Tibial nerve (tissue), 4 donors: ENCODE data around the gene PANX1. TPM values are rescaled to one million over a fixed set of nuclear protein-coding genes. Genes with fewer than 3 reads are reported as not detected.

Source experiments
- DNase-seq, 2 donors: peaks; one replicate each; pipeline ENCODE4 v3.0.0-alpha.2; 2019; ENCODE audit warnings: low spot score in 2 of 2
- H3K27ac ChIP-seq, 4 donors: fragments of 200-600 bp; sonication (generic) in 3 of 4; one replicate each; pipeline ENCODE4 v1.5.1; 2017 to 2019; ENCODE audit warnings: mild to moderate bottlenecking in 1 of 4
- H3K27me3 ChIP-seq, 2 donors: fragments of 200-600 bp; sonication (generic) in 1 of 2; one replicate each; pipeline versions ENCODE4 v1.5.1 to v1.6.0; 2017 to 2019
- H3K36me3 ChIP-seq, 3 donors: fragments of 200-600 bp; sonication (generic); one replicate each; pipeline ENCODE4 v1.5.1; 2018 to 2019
- H3K4me1 ChIP-seq, 4 donors: fragments of 200-600 bp; sonication (generic) in 3 of 4; one replicate each; pipeline ENCODE4 v1.5.1; 2017 to 2019
- H3K4me3 ChIP-seq, 4 donors: fragments of 200-600 bp; sonication (generic) in 3 of 4; one replicate each; pipeline ENCODE4 v1.5.1; 2017 to 2019; ENCODE audit warnings: mild to moderate bottlenecking in 1 of 4, moderate library complexity in 1 of 4
- H3K9me3 ChIP-seq, 4 donors: fragments of 200-600 bp; sonication (generic) in 3 of 4; one replicate each; pipeline ENCODE4 v1.5.1; 2017 to 2019
- EP300 ChIP-seq, 2 donors: sonication (generic); formaldehyde crosslinking; IDR thresholded peaks; one replicate each; pipeline ENCODE4 v1.6.1; 2017; ENCODE audit warnings: antibody characterized with exemption in 2 of 2, mild to moderate bottlenecking in 1 of 2
- POLR2A ChIP-seq, 2 donors: fragments of 450-650 bp; IDR thresholded peaks; one replicate each; pipeline ENCODE4 v1.6.1; 2017; ENCODE audit warnings: antibody characterized with exemption in 2 of 2, mild to moderate bottlenecking in 2 of 2, moderate library complexity in 2 of 2
- WGBS, 2 donors: methylation state at CpG; one replicate each; pipeline ENCODE4 v1.1.5; 2018; 5-methylcytosine and 5-hydroxymethylcytosine counted together
- total RNA-seq, 4 donors: library from RNA; depleted of rRNA; stranded (reverse); fragments of >200 nt; gene quantifications; one replicate each; pipeline ENCODE4 v1.1.0, GENCODE V29; 2016
- TF ChIP-seq, protein P1 (sequence below), 5 experiments: fragments of 200-600 bp in 3 of 5; fragments of 450-650 bp in 2 of 5; sonication (generic) in 3 of 5; IDR thresholded peaks; one replicate each; pipeline ENCODE4 v1.5.1; 2016 to 2019; ENCODE audit warnings: antibody characterized with exemption in 5 of 5, mild to moderate bottlenecking in 3 of 5, moderate library complexity in 2 of 5

Gene PANX1
- total RNA-seq, 4 donors from 2014 or later: 17.5 to 36.6 (median 19.5) TPM

DNA sequence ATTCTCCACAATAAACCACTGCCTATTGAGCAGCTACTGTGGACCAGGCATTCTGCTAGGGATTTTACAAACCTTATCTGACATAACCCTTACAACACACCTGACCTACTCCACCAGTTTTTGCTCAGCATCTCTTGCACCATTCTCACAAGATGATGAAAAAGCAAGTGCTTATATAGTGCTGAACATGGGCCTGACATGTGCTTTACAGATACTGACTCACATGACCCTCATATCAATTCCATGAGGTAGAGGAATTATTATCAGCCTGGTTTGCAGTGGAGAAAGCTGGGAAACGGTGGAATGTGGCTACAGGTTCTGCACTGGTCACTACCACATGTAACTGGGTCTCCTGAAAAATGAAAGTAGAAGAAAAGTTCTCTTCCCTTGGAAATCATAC is 37.5 kb upstream of the PANX1 start:
- Histone ChIP-seq H3K4me1 (no peaks in the 10 kb centered on the region), H3K36me3 (no peaks in the 10 kb centered on the region), H3K4me3 (no peak overlapping the region), H3K27me3 (no peaks in the 10 kb centered on the region), H3K27ac (no peak overlapping the region), H3K9me3 (no peaks in the 10 kb centered on the region)
- WGBS, 2 donors: 81% methylated on average over 1 of the region's 1 CpG
- TF ChIP-seq, protein P1, sequence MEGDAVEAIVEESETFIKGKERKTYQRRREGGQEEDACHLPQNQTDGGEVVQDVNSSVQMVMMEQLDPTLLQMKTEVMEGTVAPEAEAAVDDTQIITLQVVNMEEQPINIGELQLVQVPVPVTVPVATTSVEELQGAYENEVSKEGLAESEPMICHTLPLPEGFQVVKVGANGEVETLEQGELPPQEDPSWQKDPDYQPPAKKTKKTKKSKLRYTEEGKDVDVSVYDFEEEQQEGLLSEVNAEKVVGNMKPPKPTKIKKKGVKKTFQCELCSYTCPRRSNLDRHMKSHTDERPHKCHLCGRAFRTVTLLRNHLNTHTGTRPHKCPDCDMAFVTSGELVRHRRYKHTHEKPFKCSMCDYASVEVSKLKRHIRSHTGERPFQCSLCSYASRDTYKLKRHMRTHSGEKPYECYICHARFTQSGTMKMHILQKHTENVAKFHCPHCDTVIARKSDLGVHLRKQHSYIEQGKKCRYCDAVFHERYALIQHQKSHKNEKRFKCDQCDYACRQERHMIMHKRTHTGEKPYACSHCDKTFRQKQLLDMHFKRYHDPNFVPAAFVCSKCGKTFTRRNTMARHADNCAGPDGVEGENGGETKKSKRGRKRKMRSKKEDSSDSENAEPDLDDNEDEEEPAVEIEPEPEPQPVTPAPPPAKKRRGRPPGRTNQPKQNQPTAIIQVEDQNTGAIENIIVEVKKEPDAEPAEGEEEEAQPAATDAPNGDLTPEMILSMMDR (IDR thresholded peaks at IDR 0.05): no peak
- TF ChIP-seq EP300 (IDR thresholded peaks at IDR 0.05): no peak
- no peak for DNase-seq

DNA sequence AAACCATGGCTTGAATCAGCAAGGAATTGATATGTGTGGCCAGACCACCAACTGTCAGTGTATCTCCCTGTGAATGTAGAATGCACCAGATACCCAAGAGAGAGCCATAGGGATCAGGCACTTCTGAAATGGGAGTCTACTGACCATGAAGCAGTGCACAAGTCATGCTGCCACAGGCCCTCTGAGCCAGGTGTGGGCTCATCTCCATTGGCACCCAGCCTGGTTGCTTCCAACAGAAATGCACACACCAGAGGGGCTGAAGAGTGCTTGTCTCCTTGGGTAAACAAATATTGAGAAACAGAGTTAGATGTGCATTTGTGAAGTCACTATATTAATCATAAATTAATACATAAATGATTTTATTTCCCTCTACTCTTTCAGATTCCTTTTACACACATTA is 28.4 kb upstream of the PANX1 start:
- Histone ChIP-seq H3K27ac (no peak overlapping the region), H3K27me3 (no peaks in the 10 kb centered on the region), H3K4me3 (no peak overlapping the region), H3K36me3 (no peaks in the 10 kb centered on the region), H3K9me3 (peaks cover 0 to 16% (median 0%) of the 10 kb centered on the region in 4 donors), H3K4me1 (no peaks in the 10 kb centered on the region)
- DNase-seq: no peak
- TF ChIP-seq EP300 (IDR thresholded peaks at IDR 0.05): no peak
- TF ChIP-seq, protein P1 (IDR thresholded peaks at IDR 0.05): no peak
- TF ChIP-seq POLR2A (IDR thresholded peaks at IDR 0.05): no peak

DNA sequence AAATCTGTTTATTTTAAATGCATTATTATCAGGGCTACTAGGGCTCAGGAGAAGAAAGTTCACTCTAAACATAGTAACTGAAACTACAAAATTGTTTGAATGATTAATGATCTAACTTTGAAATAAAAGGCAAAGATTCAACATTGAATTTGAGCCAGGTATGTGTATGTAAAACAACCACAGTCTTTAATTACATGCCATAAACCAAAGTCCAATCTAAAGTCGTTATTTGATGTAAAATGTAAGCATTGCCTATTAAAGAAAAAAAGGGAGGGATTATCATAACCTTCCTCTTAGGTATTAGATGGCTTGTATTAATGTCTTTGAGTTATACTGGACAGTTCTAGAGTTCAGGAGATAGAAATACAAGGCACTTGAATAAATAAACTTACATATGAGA is 25.2 kb upstream of the PANX1 start:
- no peak overlapping the region for H3K27ac ChIP-seq
- no peaks in the 10 kb centered on the region for H3K36me3 ChIP-seq
- WGBS, 2 donors: 61 to 74% methylated on average over 1 of the region's 1 CpG
- DNase-seq: no peak
- no peak overlapping the region for H3K4me3 ChIP-seq
- H3K4me1 ChIP-seq: no peaks in the 10 kb centered on the region
- TF ChIP-seq POLR2A (IDR thresholded peaks at IDR 0.05) (no peak), EP300 (IDR thresholded peaks at IDR 0.05) (no peak)
- TF ChIP-seq, protein P1 (IDR thresholded peaks at IDR 0.05): no peak
- H3K27me3 ChIP-seq: no peaks in the 10 kb centered on the region
- peaks cover 0 to 13% (median 0%) of the 10 kb centered on the region in 4 donors for H3K9me3 ChIP-seq

DNA sequence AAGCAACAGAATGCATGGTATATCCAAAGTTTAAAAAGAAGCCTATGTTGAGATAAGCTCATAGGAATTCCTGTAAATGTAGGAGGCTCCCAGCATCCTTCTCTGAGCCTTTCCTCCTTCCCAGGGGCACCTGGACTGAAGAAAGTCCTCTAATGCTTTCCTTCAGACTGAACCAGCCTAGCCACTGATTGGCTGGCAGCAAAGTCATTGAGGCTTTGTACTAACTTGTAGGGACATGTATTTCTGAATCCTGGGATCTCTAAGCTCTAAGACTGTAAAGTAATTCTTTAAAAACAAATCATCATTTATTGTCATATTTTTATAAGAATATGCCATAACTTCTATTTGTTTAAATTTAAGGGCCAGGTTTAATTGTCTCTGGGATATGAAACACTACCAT is 23.9 kb upstream of the PANX1 start:
- Histone ChIP-seq H3K9me3 (peaks cover 0 to 3% (median 0%) of the 10 kb centered on the region in 4 donors), H3K4me3 (no peak overlapping the region), H3K27me3 (no peaks in the 10 kb centered on the region), H3K4me1 (no peaks in the 10 kb centered on the region), H3K36me3 (no peaks in the 10 kb centered on the region), H3K27ac (no peak overlapping the region)
- no peak for DNase-seq
- TF ChIP-seq, protein P1 (IDR thresholded peaks at IDR 0.05): no peak
- TF ChIP-seq EP300 (IDR thresholded peaks at IDR 0.05): no peak
- TF ChIP-seq POLR2A (IDR thresholded peaks at IDR 0.05): no peak

DNA sequence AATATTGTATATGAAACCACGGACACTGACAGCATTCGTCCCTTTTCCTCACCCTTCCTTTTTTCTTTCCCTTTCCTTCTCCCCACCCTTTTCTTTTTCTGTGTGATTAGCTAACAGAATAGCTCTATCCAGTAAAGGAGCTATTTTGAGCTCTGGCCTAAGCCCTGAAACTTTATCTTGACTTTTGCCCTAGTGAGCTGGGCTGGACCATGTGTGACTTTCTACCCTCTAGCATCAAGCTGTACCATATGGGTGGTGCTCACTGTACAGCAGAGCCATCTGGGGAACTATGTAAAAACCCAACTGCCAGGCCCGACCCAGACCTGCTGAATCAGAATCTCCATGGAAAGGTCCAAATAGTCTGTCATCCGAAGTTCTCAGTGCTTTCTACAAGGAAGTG is 21.9 kb upstream of the PANX1 start:
- Histone ChIP-seq H3K9me3 (no peaks in the 10 kb centered on the region), H3K27me3 (no peaks in the 10 kb centered on the region), H3K36me3 (no peaks in the 10 kb centered on the region), H3K4me1 (no peaks in the 10 kb centered on the region), H3K27ac (no peak overlapping the region), H3K4me3 (no peak overlapping the region)
- DNase-seq: no peak
- no peak for TF ChIP-seq POLR2A (IDR thresholded peaks at IDR 0.05)
- no peak for TF ChIP-seq EP300 (IDR thresholded peaks at IDR 0.05)
- TF ChIP-seq, protein P1 (IDR thresholded peaks at IDR 0.05): no peak
- whole genome bisulfite sequencing, 2 donors: 86 to 93% methylated on average over 4 of the region's 4 CpGs
